Epidermal melanocyte (primary cell): ENCODE measurements around the gene RNF166.
"Not testable (repeated sequence)": the region's sequence is repeated elsewhere in the genome, so short reads cannot be mapped to it uniquely, and the experiment has no call there.

Experiments
- DNase-seq: peaks from one replicate; pipeline ENCODE4 v3.0.0; 2011; ENCODE audit warnings: low spot score; ENCODE audit not compliant: insufficient read length

The RNF166 gene

GRCh38 chr16:88676502-88677242 lies 29.5 kb downstream of the RNF166 start:
- DNase-seq, result no peak

DNA sequence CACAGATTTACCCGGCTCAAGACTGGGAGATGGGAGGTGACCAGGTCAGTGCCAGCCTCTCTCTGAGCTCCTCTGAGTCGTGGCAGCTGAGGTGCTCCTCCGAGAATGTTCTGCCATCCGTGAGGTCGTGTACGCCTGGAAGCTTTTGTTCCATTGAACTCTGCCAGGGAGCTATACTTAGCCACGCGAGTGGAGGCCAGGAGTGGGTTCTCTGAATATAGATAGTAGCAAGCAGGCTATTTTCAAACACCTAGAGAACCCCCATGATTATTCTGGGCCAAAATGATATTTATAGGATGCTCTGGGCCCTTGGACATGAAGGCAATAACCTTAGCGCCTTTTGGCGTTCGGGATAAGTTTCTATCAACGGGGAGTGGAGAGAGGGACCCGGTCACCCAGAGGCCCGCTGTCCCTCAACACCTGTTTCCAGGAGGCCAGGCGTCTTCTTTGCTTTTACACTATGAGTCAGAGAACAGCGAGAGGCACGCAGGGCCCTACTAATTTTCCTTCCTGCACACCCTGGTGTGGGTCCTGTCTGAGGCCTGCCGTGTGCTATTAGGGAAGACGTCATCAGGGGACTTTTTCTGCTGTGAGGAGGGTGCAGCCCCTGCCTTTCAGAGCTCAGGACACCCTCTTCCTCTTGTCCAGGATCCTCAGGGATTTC lies 32.4 kb downstream of the RNF166 start:
- no peak for DNase-seq

DNA sequence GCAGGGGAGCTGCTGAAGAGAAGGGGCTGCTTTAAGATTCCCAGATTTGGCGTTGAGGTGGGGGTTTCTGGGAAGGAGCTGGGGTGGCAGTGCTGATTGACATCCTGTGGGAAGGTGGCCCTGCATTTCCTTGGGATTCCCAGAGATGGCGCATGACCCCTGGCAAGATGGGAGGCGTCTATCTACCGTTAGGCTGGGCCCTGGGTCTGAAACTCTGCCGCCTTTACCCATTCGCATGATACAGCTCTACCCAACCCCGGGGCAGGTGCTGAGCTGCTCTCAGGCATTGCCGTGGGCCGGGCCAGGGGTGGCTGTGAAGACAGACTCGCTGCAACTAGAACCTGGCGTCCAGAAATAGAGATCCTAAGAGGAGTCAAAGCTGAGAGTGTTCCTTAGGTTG lies 33.4 kb downstream of the RNF166 start:
- DNase-seq, result no peak

DNA sequence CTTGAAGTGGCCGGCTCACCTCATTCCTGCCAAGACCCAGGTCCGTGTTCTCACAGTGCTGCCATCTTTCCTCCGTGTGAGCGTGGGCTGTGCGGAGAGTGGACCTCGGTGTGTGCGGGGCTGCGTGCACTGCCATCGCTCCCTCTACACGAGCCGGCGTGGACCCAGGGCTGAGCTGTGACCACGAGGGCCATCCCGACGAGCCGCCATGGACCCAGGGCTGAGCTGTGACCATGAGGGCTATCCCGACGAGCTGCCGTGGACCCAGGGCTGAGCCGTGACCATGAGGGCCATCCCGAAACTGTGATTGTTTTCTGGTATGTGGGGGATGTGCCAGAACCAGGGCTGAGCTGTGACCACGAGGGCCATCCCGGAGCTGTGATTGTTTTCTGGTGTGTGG lies 34.4 kb downstream of the RNF166 start:
- DNase-seq, result no peak

DNA sequence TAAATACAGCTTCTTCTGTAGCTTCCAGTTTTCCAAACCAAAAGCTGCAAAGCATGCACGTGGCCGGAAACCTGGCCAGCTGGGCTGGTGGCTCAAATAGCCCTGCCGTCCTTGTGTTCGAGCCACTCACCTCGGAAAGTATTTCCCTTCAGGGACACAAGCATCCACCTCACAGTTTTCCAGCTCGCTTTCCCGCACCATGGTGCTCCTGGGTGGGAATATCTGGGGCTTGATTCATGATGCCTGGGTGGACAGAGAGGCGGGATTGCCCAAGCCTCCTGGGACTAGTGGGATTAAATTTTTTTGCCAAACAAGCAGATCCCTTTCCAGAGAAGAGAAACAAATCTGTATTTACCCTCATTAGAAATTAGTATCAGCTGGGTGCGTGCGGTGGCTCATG lies 36.2 kb downstream of the RNF166 start:
- DNase-seq, result no peak

GRCh38 chr16:88669493-88669892 lies 36.7 kb downstream of the RNF166 start:
- not testable (repeated sequence) for DNase-seq

DNA sequence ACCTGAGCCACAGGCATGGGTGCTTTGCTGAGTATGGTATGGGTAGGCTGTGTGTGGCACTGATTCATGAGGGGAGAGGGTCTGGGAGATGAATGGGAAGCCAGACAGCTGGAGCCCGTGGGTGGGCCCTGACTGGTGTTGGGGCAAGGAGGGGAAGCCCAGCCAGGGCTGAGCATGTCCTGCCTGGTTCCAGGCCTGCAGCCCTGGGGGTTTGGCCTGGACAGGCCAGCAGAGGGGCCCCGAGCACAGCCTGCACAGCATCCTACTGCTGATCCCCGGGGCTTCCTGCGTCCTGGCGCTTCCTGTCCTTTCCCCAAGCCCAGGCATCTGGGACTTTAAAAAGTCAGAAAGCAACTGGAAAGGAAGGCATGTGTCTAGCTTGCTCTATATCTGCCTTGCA lies 38.7 kb downstream of the RNF166 start:
- DNase-seq, result no peak

- no peak for DNase-seq
Observed at GRCh38 chr16:88665570-88665969, 40.6 kb downstream of the RNF166 start.

DNA sequence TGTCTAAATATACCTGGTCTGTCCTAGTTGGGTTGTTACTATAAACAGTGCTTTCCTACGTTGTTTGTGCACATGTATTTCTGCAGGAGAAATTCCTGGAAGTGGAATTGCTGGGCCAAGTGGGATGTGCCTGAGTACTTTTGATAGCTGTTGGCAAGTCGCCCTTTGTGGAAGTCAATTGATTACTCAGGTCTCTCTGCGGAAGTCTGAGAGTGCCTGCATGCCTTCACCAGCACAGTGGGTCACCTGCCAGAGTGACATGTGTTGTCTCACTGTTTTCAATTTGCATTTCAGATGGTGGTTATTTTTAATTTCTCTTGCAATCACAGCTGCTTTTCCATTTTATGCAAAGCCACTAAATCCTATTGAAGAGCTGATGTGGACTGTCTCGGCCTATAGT lies 41.1 kb downstream of the RNF166 start:
- no peak for DNase-seq

GRCh38 chr16:88662843-88663606 lies 43.2 kb downstream of the RNF166 start, which contains the start of gene MVD:
Gene MVD (minus strand): TSS chr16:88663091. CDS start chr16:88663080, 11 bp downstream.
- DNase-seq, result peak; percentile 100

DNA sequence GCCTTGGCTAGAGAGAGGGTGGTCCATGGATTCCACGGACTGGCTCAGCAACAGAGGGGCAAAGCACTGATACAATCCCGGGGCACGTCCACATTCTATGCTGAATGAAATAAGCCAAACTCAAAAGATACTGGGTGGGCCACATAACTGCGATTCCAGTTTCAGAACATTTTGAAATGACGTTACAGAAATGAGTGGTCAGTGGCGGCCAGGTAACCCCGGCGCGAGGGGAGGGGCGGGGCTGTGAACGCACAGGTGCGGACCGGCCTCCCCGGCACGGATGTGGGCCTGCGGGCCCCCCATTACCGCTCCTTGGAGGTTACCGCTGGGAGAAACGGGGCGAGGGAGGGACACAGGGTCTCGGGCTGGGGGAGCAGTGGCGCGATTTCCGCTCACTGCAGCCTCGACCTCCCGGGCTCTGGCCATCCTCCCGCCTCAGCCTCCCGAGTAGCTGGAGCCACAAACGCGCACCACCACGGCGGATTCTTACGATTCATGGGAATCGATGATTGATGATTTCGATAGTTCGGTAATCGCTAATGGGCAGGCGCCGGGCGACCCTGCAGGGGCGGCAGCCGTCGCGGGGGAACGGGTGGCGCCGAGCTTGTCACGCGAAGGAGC lies 43.9 kb downstream of the RNF166 start:
- DNase-seq, result no peak

DNA sequence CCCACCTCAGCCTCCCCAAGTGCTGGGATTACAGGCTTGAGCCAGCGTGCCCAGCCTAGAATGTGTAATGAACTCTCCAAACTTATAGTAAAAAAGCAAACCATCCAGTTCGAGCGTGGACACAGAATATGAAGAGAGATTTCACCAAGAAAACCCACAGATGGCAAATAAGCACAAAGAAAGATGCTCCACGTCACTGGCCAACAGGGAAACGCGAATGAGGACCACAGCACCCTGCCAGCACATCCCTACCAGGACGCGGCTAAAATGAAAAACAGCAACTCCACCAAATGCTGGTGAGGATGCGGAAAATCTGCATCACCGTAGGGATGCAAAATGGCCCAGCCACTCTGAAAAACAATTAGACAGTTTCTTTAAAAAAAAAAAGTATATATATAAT lies 44.7 kb downstream of the RNF166 start:
- DNase-seq, result no peak

GRCh38 chr16:88659160-88659559 lies 47.0 kb downstream of the RNF166 start:
- DNase-seq, result no peak

GRCh38 chr16:88658714-88659113 lies 47.5 kb downstream of the RNF166 start:
- DNase-seq, result no peak

DNA sequence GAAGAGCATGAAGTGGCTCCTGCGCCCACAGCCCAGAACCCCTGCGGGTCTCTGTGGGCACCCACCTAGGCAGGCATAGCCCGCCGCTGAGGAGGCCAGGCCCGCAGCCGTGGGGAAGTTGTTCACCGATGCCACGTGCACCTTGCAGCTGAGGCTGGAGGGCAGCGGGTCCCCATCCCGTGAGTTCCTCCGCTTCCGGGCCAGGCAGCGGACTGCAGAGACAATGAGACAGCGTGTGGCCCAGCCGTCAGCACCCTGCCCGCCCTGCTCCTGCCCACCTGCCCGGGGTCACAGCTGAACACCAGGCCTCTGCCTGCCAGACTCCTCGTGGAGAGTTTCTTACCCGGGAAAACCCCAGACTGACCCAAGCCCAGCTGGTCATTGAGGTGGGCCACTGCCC lies 48.8 kb downstream of the RNF166 start:
- no peak for DNase-seq

GRCh38 chr16:88656291-88656980 lies 49.8 kb downstream of the RNF166 start:
- DNase-seq, result no peak

DNA sequence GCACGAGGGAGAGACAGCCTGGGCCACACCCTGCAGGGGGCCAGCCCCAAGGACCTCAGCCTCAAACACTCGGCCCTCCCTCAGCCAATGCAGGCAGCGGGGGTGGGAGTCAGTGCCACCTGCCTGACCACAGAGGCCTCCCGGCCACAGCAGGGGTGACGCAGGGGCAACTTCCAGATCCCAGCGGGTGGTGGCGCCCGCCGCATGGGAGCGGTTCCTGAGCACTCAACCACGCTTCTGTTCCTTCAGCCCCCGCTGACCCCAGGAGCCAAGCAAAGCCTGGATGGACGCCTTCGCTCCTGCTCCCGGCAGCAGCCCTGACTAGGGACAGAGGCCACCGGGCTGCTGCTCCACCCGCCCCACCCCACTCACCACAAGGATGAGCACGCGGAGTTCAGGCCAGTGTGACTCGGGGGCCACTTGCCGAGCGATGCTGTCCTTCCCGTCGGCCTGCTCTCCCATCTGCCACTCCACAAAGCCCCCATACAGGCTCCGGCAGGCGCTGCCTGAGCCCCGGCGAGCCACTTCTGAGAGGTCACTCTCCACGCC lies 50.4 kb downstream of the RNF166 start:
- DNase-seq, result no peak

DNA sequence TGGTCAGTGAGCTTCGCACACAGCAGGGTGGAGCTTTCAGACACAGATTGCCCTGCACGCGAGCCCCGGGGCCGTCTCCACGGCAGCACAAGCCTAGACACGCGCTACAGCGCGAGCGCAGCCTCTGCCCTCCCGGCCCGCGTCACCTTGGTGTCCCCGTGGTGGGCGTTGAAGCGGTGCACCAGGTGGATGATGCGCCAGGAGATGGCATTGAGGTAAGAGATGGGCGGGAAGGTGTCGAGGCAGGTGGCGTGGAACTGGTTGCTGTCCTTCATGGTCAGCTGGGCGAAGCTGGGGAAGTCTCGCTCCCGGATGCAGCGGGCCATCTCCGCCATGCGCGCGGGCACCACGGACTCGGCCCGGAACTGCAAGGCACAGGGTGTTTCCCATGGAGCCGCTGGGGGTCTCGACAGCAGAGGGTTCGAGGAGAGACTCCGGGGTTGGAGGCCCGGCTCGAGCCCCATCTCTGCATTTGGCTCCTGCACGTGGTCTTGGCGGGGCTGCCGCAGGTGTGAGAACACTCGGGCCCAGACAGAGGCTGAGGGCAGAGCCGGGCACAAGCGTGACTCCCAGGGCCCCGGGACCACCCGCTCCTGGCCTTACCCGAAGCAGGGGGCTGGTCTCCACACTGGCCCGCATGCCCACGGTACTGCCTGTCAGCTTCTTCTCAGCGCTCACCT lies 51.0 kb downstream of the RNF166 start:
- DNase-seq, result no peak

DNA sequence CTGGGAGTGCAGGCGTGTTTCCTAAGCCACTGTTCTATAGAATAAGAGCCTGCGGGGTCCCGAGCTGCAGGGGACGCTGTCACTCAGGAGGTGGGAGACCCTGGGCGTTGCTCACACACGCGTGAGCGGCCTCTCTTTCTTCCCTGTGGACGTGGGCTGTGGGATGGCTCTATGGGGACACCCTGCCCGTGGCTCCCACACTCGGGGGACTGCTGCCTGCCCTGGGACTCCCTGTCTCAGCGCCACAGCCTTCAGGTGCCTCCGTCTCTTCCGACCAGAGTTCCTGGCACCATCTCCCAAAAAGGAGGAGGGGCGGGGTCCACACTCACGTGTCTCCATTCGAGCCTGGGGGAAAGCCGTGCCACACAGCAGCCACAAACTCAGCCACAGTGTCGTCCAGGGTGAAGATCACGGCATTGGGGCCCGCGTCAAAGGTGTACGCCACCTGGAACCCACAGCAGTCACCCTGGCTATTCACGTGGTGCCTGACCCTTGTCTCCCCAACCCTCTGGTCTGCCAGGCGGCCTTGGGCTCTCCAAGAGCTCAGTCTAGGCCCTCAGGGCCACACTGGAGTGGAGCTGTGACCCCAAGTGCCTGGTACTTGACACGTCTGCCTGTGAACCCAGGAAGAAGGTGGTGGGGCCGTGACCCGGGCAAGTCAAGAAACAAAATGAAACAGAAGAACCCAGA lies 51.7 kb downstream of the RNF166 start:
- DNase-seq, result no peak
